Hippocampal formation (tissue), 2 donors: ENCODE results near the gene SPSB3.
"Not testable (repeated sequence)": the region's sequence is repeated elsewhere in the genome, so short reads cannot be mapped to it uniquely, and the experiment has no call there.

Source experiments
- DNase-seq, 2 donors: peaks; one replicate each; lab custom pipeline; 2025; lab: John Stamatoyannopoulos, UW

SPSB3 gene

DNA sequence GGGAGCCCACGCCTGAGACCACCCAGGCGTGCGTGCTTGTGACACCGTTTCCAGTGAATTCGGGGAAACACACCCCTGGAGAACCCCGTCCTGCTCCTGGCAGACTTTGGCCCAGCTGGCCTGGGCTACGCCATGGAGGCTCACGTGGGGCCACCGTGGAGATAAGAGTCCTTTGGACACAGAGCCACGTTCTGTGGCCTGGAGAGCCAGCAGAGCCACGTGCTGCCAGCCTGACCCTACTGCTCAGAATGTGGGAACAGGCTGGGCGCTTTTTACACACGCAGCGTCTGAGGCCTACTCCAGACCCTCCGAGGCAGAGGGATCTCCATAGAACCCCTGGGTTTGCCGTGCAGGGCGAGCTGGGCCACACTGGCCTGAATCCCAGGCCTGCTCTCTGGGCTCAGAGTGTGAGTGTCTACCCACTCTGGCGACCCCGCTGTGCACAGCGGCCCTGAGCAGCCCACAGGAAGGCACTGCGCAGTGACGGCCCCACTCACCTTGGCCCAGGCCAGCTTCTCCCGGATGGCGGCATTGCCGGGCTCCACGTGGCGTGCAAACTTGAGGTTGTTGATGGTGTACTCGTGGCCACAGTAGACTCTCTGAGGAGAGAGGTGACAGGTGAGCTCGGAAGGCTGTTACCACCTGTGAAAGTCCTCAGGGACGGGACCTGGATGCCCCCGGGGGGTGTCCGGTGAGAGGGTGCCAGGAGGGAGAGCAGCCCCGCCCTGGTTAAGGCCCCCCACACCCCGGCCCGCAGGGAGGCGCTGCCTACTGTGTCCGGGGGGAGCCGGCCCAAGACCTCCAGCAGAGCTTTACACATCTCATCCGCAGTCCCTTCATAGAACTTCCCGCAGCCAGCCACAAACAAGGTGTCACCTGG, 34.3 kb upstream of the SPSB3 start:
- DNase-seq = no peak

- DNase-seq = no peak
Measured at GRCh38 chr16:1815461-1815860, 33.1 kb upstream of the SPSB3 start.

DNA sequence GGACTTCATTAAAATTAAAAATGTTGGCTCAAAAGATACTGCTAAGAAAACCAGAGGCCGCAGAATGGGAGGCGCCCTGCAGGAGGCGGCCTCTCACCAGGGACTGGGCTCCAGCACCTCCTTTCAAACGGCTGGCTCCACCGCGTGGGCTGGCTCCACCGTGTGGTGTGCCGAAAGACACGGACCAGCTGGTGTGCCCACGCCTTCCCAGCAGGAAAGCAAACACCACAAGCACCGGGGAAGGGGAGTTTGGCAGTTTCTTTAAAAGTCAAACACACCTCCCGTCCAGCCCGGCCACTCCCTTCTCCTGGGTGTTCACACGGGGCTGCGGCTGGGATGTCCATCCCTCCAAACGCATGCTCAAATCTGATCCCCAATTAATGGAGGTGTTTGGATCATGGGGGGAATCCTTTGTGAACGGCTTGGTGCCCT, 30.4 kb upstream of the SPSB3 start:
- peak; percentile 14 to 38 for DNase-seq

- no peak for DNase-seq
Measured at GRCh38 chr16:1810536-1810935, 28.2 kb upstream of the SPSB3 start.

DNA sequence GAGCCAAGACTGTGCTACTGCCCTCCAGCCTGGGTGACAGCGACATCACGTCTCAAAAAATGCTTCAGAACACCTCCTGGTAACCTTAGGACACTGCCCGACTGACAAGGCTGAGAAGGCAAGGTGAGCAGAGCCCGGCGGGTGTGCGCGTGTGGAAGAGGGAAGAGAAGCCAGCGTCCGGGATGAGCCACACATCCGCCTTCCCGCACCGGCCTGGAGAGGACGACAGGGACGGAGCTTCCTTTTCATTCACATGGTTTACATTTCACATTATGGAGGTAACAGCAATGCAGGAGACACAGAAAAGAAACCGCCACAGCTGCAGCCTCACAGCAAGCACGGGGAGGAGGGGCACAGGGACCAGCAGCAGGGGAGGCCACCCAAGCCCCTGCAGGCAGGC, 27.7 kb upstream of the SPSB3 start:
- no peak for DNase-seq

GRCh38 chr16:1809281-1809801, 27.0 kb upstream of the SPSB3 start:
- no peak for DNase-seq

GRCh38 chr16:1808691-1809090, 26.3 kb upstream of the SPSB3 start:
- DNase-seq = no peak

GRCh38 chr16:1807626-1808025, 25.3 kb upstream of the SPSB3 start:
- DNase-seq = no peak

- DNase-seq = no peak
Measured at GRCh38 chr16:1800701-1801100, 18.3 kb upstream of the SPSB3 start.

GRCh38 chr16:1799263-1799662, 16.9 kb upstream of the SPSB3 start:
- DNase-seq = not testable (repeated sequence)

DNA sequence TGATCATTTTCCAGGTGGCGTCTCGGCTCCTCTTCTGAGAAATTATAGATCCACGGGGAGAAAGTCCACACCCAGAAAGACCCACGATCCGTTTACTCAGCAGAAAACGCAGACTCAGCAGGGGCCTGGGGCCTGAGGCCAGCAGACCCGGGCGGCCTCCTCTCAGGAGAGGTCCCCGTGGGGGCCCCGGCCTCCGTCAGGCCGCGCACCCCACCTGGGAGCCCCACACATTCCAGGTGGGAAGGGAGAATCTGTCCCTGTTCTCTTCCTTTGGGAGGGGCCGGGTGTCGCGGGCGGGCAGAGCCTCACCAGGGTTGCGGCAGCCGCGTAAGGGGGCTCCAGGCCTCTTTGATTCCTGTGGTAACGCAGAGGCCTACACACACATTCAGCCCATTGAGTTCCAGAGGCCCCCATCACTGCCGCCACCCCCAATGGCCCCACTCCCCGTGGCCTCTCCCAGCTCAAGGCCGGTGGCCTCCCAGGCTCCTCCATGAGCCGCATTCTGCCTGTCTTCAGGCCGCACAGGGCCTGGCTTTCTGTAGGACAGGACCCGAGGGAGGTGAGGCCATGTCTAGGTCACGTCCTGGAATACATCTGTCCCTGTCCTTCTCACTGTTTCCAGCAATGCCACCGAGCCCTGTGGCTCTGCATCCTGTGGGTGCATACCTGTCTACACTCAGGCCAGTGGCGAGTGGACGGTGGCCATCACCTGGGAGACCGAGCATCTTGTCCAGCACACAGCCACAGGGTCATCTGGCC, 12.7 kb upstream of the SPSB3 start:
- DNase-seq = no peak

DNA sequence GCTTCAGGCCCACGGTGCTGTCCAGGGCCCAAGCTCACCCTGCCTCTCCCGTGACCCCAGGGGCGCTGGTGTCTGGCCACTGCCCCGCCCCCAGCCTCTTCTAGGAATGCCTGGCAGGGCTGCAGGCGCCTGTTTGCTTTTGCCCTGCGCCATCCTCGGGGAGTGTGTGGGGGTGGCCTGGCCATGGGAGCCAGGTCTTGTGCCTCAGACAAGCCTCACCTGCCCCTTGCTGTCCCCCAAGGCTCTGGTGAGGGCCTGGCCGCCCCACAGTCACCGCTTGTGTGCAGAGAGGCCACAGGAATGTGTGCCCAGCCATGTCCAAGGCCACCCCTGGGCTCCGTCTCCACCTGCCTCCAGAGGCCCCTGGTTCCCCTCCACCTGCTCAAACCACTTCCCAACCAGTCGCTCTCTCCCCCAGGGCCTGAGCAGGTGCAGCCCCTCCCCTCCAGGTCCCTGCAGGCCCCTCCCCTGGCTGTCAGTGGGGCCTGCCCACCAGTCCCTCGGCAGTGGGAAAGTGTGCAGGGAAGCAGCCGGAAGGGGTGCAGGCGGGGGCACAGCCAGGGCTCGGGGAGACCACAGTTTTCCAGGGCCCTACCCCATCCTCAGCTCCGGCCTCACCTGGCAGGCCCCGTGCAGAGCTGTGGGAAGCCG, 12.0 kb upstream of the SPSB3 start:
- no peak for DNase-seq

GRCh38 chr16:1793578-1794220, 11.3 kb upstream of the SPSB3 start, which contains the start of gene IGFALS:
IGFALS (minus strand) TSS chr16:1793705; CDS start chr16:1793652, 53 bp downstream.
- no peak for DNase-seq

DNA sequence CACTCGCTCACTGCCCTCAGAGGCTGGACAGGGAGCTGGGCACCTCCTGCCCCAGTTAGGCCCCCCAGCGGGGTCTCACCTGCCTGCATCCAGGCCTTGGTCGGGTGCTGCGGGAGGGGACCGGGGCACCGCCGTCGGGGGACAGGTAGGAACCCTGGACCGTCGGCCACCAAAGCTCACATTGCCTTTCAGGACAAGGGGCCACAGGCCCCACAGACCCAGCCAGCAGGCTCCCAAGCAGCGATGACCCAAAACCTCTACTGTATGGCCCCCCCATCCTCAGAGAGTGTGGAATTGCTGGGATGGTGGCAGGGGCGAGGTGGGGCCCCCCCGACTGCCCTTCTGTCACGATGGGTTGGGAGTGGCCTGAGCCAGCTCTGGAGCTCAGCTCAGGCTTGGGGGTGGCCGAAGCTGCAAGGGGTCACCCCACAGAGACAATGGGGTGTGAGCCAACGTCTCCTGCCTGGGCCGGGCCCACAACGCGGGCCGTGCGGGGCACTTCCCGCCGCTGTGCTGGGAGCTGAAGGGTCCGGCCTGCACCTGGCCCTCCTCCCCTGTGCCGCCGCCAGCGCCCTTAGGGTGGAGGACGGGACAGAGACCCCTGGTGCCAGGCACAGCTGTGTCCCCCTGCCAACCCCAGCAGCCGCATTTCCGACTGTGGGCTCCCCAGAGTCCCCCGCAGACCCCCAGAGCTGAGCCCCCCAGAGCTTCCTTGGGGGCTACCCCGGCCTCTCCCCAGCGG, 10.6 kb upstream of the SPSB3 start:
- DNase-seq = no peak

- DNase-seq = no peak
Measured at GRCh38 chr16:1791943-1792812, 9.8 kb upstream of the SPSB3 start.

GRCh38 chr16:1791256-1791942, 9.0 kb upstream of the SPSB3 start:
- no peak for DNase-seq

DNA sequence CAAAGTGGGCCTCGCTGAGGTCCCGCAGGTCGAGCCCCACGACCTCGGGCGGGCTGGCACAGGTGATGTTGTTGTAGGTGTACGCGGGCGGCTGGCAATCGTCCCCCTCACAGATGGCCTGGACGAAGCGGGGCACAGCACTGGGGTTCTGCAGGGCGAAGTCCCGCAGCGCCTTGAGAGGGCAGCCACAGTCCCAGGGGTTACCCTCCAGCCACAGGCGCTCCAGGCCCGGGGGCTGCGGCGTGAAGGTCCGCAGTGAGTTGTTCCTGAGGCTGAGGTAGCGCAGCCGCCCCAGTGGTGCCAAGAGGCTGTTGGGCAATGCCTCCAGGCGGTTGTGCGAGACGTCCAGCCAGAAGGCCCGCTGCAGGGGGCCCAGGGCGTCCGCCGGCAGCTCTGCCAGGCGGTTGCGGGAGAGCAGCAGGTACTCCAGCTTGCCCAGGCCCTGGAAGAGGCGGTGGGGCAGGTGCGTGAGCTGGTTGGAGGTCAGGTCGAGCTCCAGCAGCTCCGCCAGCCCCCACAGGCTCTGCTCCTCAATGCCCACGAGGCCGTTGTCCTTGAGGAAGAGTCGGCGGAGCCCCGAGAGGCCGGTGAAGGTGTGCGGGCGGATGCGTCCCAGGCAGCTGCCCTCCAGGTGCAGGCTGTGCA, 8.4 kb upstream of the SPSB3 start:
- no peak for DNase-seq

GRCh38 chr16:1790261-1790610, 7.9 kb upstream of the SPSB3 start:
- DNase-seq = no peak

DNA sequence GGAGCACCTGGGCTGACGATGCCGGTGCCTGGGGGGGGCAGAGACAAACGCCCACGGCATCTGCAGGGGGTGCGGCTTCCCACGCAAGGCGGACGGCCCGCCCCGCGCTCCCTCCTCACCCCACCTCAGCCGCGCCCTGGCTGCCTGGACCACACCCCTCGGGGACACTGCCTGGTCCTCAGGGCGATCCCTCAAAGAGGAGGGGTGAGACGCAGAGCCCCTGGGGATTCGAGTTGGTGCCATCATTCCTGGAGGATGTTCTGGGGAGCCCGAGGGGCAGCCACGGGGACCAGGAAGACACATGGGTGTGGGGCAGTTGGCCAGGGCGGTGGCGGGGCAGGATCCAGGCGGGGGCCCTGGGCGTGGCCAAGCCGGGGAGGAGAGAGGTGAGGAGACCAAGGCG, 7.3 kb upstream of the SPSB3 start:
- DNase-seq = no peak
